GM12872 (cell line): ENCODE data around the gene PLA2G4B.

Source experiments
- TF ChIP-seq, protein P1 (sequence below): IDR thresholded peaks from 3 replicates; pipeline ENCODE4 v1.5.1; 2011; ENCODE audit warnings: low read depth, mild to moderate bottlenecking, low read length, moderate library complexity; ENCODE audit not compliant: insufficient read depth

The PLA2G4B gene

DNA sequence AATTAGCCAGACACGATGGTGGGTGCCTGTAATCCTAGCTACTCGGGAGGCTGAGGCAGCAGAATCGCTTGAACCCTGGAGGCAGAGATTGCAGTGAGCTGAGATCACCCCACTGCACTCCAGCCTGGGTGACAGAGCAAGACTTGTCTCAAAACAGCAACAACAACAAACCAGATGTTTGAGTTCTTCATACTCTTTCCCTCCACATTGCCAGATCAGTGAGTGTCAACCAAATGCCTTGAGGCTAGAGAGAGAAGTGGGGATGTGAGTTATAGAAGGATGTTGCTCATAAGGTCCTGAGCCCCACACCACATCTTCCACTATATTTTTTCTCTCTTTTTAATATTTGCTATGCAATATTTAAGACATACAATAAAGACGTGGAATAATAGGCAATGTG, 44.6 kb upstream of the PLA2G4B start:
- TF ChIP-seq, protein P1, sequence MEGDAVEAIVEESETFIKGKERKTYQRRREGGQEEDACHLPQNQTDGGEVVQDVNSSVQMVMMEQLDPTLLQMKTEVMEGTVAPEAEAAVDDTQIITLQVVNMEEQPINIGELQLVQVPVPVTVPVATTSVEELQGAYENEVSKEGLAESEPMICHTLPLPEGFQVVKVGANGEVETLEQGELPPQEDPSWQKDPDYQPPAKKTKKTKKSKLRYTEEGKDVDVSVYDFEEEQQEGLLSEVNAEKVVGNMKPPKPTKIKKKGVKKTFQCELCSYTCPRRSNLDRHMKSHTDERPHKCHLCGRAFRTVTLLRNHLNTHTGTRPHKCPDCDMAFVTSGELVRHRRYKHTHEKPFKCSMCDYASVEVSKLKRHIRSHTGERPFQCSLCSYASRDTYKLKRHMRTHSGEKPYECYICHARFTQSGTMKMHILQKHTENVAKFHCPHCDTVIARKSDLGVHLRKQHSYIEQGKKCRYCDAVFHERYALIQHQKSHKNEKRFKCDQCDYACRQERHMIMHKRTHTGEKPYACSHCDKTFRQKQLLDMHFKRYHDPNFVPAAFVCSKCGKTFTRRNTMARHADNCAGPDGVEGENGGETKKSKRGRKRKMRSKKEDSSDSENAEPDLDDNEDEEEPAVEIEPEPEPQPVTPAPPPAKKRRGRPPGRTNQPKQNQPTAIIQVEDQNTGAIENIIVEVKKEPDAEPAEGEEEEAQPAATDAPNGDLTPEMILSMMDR = no peak

DNA sequence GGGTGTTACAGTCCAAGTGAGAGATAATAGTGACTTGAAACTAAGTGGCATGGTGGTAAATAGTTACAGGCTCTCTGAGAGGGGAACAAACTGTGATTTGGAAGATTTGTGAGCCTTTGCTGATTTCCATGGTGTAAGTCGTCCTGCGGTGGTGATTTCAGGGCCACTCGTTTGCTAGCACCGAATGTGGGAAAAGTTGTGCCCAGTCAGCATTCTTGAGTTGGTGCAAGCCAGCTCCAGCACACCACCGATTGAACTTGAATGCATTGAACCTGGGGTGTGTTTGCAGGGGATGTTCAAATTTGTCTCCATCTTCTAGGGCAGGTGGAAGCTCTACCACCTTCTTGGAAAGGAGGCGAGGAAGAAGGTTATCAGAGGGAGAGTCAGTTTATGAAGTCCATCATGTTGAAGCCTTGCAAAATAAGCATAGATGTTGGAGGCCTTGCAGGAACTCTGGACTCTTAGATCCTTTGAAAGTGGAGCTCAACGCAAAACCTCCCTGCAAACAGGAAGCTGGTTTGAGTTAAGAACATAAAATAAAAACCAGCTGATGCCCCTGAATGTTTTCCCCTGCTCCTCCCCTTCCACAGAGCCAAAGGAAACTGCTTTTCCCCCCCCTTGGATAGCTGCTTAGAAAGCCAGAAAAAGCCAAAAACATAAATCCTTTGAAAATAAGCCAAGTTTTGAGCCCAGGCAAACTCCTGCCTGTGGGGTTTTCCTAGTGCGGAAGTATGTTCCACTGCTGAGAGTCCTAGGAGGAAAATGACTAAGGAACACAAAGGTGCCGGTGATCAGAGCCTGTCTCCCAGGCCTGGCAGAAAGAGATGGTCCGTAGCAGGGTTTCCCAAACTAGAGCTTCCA, 42.4 kb upstream of the PLA2G4B start:
- TF ChIP-seq, protein P1 = no peak

DNA sequence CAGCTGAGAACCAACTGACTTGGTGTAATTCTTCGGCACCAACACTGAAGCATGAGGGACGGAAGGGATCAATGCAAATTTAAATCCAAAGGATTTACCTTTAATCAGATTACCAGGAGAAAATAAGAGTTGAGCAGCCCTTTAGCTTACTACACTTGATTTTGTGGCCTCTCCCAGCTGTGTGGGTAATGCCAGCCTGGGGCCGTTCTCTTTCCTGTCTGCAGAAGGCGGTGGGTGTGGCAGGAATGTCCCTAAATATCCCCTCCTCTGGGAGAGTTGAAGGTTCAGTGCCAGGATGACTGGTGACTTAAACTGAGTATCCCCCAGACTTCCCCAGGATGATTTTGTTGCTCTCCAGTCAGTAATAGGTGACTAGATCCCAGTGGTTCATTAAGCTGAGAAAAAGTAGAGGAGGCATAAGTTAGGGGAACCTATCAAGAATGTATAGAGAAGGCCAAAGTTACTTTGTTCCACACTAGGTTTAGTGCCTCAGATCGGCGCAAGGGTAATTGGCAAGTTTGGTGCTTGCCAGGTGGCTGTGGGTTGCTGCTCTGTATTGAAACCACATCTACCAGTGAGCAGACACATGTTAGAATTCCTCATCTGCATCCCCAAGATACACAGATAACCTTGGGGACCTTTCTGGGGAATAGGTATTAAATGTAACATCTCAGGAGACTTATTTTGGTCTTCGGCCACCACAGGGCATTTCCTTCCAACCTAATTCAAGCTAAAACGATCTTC, 41.3 kb upstream of the PLA2G4B start:
- TF ChIP-seq, protein P1 = no peak

DNA sequence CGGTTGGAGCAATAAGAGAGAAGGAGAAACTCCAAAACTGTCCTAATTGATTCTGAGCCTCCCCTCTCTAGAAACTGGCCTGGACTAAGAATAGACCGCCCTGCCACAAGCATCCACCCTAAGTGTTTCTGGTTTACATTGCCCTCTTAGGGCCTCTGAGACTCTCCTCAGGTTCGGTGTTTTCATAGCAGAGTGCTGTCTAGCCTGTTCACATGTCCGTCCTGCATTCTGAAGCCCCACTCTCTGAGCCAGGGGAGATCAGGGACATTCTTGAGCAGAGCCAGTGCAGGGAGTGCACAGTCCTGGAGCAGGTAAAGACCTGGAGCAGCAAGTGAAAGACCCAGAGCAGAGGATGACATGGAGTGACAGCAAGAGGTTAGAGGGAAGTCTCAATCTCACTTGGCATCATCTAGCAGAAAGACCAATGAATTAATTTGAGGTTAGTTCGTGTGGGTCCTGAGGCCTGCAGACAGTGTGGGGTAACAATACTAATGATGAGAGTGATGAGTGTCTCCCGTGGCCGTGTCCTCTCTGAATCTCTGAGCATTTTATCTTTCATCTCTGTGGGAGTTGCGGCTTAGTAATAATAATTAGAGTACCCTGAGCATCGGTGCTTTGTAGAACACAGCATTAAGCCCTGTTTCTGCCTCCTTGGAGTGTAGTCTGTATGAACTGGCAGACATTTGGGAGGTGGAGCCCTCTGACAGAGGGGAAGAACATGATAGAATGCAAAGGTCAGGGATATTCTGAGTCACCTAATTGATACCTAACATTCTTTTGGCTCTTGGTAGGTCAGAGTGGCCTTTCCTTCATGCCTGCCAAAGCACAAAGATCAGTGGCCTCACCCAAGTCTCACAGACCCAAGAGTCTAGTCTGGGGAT, 39.8 kb upstream of the PLA2G4B start:
- TF ChIP-seq, protein P1 = no peak

DNA sequence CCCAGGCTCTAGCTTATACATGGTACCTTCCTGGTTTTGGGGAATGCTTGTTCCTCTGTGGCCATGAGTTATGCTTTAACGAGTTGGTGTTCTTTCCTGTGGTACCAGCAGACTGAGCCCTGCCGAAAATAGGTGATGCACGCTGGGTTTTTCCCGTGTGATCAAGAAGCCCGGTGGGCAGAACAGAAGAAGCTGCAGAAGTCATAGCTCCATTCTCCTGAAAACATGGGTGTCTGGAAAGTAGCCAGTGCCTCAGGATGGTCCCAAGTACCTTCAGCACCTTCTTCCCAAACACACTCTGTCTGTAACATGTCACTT, 39.2 kb upstream of the PLA2G4B start:
- TF ChIP-seq, protein P1 = no peak

DNA sequence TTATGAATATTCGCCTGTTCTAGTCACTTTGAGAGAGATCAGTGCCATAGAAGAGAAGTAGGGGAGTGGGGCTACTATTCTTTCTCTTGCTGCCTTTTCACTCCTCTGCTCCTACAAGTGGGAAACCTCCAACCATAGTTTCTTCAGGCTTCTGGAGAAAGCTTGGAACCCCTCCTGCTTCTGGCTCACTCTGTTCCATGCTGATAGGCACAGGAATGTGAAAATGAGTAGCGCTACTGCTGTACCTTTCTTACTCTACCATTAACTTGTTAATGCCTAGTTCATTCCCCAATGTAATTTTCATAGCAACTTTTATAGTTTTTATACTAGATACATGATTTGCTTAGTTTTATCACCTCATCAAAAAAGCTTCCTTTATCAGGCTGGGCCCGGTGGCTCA, 37.5 kb upstream of the PLA2G4B start:
- TF ChIP-seq, protein P1 = no peak
